ENCODE results near the gene NUDT16. TPM values are rescaled to one million over a fixed set of nuclear protein-coding genes. Genes with fewer than 3 reads are reported as not detected.

The NUDT16 gene
- total and polyA plus RNA-seq, 7 donors: 5.2 to 25.9 (median 10.9) TPM

DNA sequence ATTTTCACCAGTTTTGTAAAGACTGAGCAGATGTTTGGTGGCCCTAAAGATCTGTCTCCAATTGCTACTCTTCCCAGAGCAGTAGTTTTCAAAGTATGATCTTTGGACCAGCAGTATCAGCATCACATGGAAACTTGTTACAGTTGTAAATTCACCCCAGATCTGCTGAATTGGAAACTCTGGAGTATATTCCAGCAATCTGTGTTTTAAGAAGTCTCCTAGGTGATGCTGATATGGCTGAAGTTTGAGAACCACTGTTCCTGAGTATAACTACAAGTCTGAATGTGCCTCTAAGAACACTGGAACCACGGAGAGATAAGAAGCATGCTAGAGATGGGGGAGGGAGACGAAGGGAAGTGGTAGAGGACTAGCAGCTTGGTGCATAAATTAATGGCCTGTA, 45.7 kb downstream of the NUDT16 start:
- H3K4me1 ChIP-seq: no peaks in the 10 kb centered on the region
- ATAC-seq: no peak
- DNase-seq: no peak
- no peak overlapping the region for H3K4me3 ChIP-seq
- TF ChIP-seq, protein P1, sequence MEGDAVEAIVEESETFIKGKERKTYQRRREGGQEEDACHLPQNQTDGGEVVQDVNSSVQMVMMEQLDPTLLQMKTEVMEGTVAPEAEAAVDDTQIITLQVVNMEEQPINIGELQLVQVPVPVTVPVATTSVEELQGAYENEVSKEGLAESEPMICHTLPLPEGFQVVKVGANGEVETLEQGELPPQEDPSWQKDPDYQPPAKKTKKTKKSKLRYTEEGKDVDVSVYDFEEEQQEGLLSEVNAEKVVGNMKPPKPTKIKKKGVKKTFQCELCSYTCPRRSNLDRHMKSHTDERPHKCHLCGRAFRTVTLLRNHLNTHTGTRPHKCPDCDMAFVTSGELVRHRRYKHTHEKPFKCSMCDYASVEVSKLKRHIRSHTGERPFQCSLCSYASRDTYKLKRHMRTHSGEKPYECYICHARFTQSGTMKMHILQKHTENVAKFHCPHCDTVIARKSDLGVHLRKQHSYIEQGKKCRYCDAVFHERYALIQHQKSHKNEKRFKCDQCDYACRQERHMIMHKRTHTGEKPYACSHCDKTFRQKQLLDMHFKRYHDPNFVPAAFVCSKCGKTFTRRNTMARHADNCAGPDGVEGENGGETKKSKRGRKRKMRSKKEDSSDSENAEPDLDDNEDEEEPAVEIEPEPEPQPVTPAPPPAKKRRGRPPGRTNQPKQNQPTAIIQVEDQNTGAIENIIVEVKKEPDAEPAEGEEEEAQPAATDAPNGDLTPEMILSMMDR (IDR thresholded peaks at IDR 0.05): no peak
- H3K27ac ChIP-seq: no peak overlapping the region
- 63 to 76% (median 66%) methylated on average over 2 of the region's 2 CpGs for WGBS, 3 donors
- no peaks in the 10 kb centered on the region for H3K9me3 ChIP-seq
- no peaks in the 10 kb centered on the region for H3K27me3 ChIP-seq (ENCODE audit: insufficient read depth in 3 of 3, low read length in 2 of 3)
- intact Hi-C loops (cut with DNase I): no loop called here
- H3K36me3 ChIP-seq (ENCODE audit: insufficient read depth in 1 of 2, low read depth in 1 of 2): no peaks in the 10 kb centered on the region

DNA sequence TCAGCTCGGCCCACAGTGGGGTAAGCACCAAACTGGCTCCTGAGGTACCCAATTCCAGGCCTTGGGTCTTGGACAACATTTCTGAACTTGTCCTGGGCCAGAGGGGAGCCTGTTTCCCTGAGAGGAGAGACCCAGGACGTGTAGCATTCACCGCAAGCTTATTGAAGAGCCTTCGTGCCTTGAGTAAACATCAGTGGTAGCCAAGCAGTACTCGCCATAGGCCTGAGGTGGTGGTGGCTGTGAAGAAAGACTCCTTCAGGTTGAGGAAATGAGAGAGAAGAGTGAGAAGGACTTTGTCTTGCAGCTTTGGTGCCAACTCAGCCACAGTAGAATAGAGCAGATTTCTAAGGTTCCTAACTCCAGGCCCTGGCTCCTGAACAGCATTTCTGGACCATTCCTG, 50.2 kb downstream of the NUDT16 start:
- ATAC-seq: no peak

DNA sequence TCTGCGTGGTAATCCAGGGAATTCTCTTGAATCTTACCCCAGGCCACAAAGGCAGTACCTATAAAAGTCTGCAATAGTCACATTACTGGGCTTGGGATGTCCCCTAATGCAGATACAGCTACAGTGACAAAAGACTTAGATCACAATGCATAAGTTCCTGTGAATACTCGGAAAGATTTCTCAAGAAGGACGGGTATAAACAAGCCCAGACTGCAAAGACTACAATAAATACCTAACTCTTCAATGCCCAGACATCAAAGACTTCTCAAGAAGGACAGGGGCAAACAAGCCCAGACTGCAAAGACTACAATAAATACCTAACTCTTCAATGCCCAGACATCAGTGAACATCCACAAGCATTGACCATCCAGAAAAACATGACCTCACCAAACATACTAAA, 50.9 kb downstream of the NUDT16 start:
- TF ChIP-seq, protein P1 (IDR thresholded peaks at IDR 0.05): no peak
- Histone ChIP-seq H3K36me3 (ENCODE audit: insufficient read depth in 1 of 2, low read depth in 1 of 2) (no peaks in the 10 kb centered on the region), H3K4me1 (no peaks in the 10 kb centered on the region), H3K27me3 (ENCODE audit: insufficient read depth in 3 of 3, low read length in 2 of 3) (no peaks in the 10 kb centered on the region), H3K9me3 (no peaks in the 10 kb centered on the region), H3K27ac (no peak overlapping the region), H3K4me3 (no peak overlapping the region)
- ATAC-seq (no peak), DNase-seq (no peak)
- intact Hi-C loops (cut with DNase I): no loop called here
- WGBS, 3 donors: 66 to 74% (median 72%) methylated on average over 3 of the region's 3 CpGs

More for the DNA sequence above, 50.2 kb downstream of the NUDT16 start:
- DNase-seq: no peak
- TF ChIP-seq, protein P1 (IDR thresholded peaks at IDR 0.05): no peak
- no peaks in the 10 kb centered on the region for H3K9me3 ChIP-seq
- H3K36me3 ChIP-seq (ENCODE audit: insufficient read depth in 1 of 2, low read depth in 1 of 2): no peaks in the 10 kb centered on the region
- 66 to 91% (median 78%) methylated on average over 5 of the region's 5 CpGs for WGBS, 3 donors
- no peak overlapping the region for H3K27ac ChIP-seq
- no peaks in the 10 kb centered on the region for H3K27me3 ChIP-seq (ENCODE audit: insufficient read depth in 3 of 3, low read length in 2 of 3)
- intact Hi-C loops (cut with DNase I): no loop called here
- no peaks in the 10 kb centered on the region for H3K4me1 ChIP-seq
- H3K4me3 ChIP-seq: no peak overlapping the region

DNA sequence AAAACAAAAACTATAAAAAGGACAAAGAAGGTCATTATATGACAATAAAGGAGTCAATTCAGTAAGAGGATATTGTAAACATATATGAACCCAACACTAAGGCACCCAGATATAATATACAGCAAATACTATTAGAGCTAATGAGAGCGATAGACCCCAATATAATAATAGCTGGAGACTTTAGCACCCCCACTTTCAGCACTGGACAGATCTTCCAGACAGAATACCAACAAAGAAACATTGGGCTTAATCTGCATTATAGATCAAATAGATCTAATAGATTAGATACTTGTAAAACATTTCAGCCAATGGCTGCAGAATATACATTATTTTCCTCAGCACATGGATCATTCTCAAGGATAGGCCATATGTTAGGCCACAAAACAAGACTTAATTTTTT, 53.4 kb downstream of the NUDT16 start:
- Histone ChIP-seq H3K4me3 (no peak overlapping the region), H3K27ac (no peak overlapping the region), H3K9me3 (no peaks in the 10 kb centered on the region), H3K27me3 (ENCODE audit: insufficient read depth in 3 of 3, low read length in 2 of 3) (no peaks in the 10 kb centered on the region), H3K36me3 (ENCODE audit: insufficient read depth in 1 of 2, low read depth in 1 of 2) (no peaks in the 10 kb centered on the region), H3K4me1 (no peaks in the 10 kb centered on the region)
- intact Hi-C loops (cut with DNase I): loop anchor here in 1 of 2 donors (1.0 kb wide), 1 partner anchor 15 kb away; no protein-coding TSS in a partner anchor
- TF ChIP-seq, protein P1 (IDR thresholded peaks at IDR 0.05): no peak
- ATAC-seq: no peak
- WGBS, 3 donors: 91 to 100% (median 97%) methylated on average over 1 of the region's 1 CpG
- no peak for DNase-seq

Other genes with a start within 250 kb of the NUDT16 start
- 10 to 100 TPM; 53.0 to 95.3 (median 82.4) TPM for gene MRPL3, start 121.2 kb downstream of the NUDT16 start, total RNA-seq
- gene MRPL3, start 121.2 kb downstream of the NUDT16 start, polyA plus RNA-seq: 100 to 1,000 TPM in 2 of 3 donors, 10 to 100 TPM in 1; 85.4 to 156 (median 116) TPM